ENCODE results near the gene JDP2.

DNA sequence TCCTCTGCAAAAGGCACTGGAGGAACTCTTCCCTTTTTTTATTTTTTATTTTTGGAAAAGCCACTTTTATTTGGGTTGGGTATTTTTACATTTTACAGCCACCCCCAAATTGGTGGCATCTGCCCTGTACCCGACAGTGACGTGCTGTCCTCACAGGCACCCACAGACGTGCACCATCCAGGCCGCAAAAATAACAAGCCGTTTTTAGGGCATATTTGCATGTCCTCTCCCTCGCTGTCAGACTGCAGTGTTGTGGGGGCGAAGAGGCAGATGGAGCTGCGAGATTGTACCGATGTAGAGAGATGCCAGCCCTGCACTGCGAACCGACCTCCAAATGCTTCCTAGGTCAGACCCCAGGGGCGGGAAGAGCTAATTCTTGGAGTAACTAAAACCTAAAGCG lies 12.2 kb downstream of the JDP2 start:
- TF ChIP-seq, protein P1, sequence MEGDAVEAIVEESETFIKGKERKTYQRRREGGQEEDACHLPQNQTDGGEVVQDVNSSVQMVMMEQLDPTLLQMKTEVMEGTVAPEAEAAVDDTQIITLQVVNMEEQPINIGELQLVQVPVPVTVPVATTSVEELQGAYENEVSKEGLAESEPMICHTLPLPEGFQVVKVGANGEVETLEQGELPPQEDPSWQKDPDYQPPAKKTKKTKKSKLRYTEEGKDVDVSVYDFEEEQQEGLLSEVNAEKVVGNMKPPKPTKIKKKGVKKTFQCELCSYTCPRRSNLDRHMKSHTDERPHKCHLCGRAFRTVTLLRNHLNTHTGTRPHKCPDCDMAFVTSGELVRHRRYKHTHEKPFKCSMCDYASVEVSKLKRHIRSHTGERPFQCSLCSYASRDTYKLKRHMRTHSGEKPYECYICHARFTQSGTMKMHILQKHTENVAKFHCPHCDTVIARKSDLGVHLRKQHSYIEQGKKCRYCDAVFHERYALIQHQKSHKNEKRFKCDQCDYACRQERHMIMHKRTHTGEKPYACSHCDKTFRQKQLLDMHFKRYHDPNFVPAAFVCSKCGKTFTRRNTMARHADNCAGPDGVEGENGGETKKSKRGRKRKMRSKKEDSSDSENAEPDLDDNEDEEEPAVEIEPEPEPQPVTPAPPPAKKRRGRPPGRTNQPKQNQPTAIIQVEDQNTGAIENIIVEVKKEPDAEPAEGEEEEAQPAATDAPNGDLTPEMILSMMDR (IDR thresholded peaks at IDR 0.05; ENCODE audit: insufficient read depth, low read depth, low read length) = no peak
- TF ChIP-seq EZH2 (IDR thresholded peaks at IDR 0.05; ENCODE audit: insufficient read depth, low read length) = no peak
